Activated CD4-positive, alpha-beta T cell treated with anti-CD3 and anti-CD28 coated beads for 24 hours (primary cell): ENCODE results near the gene ELMO1.

Source experiments
- DNase-seq, 2 donors: peaks; one replicate each; pipeline ENCODE4 v3.0.0-alpha.2; 2020; ENCODE audit warnings: low read depth in 2 of 2

Gene ELMO1

DNA sequence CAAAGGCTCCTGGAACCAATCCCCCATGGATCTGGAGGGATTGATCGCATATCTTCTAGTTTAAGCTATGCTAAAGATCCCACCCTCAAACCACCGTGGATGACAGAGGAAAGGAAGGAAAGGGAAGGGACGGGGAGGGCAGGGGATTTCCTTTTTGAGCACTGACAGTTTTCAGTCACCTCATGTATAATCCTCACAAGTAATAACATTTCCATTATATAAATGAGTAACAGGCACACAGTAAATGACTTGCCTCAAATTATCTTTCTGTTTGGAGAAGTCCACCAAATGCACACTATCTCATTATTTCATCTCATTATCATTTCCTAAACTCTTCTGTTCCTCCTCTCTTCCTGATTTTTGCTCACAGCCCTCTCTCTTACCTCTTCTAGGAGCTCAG is 597.3 kb downstream of the ELMO1 start:
- no peak for DNase-seq

DNA sequence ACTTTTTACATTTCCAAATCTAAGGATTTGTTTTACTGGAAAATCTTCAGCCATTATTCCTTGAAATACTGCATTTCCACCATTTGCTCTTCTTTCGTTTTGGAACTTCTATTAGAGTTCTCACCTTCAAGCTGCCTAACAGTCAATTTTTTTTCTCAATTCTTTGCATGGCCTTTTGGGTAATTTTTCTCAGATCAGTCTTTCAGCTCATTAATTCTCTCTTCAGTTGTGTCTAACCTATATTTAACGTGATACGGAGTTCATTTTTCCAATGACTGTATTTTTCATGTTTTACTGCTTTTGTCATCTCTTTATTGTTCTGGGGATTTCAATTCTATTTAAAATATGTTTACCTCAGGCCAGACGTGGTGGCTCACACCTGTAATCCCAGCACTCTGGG is 600.7 kb downstream of the ELMO1 start:
- no peak for DNase-seq

DNA sequence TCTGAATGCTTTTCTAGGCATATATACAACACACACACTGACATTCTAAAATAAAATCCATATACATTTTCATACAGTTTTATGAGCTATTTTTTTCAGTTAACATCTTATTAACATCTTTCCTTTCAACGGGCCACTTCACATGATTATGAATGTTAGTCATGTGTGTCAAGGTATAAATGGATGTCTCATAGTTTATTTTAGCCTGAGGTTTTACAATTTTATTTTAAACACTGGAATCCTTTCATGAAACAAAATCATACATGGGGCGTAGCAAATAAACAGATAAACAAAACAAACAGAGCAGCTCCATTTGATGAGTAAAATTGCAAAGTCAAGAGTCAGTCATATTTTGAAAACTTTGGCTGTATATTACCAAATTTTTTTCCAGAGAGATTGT is 604.3 kb downstream of the ELMO1 start:
- DNase-seq, result no peak

DNA sequence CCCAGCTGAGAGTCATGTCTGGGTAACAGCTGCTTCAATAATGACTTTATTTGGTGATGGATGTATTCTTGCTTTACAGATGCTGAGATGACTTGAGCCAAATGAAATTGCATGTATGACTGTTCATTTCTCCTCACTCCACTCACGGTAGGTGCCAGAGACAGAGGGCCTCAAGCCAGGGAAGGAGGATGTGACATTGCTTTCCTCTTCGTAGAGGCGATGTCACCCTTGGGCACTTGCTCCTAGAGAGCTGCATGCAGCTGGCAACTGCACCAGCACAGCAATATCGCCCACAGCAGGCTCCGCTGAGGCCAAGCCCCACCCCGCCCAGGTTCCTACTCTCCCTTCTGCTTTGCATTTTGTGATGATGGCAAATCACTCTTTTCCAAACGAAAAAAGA is 607.8 kb downstream of the ELMO1 start:
- no peak for DNase-seq

DNA sequence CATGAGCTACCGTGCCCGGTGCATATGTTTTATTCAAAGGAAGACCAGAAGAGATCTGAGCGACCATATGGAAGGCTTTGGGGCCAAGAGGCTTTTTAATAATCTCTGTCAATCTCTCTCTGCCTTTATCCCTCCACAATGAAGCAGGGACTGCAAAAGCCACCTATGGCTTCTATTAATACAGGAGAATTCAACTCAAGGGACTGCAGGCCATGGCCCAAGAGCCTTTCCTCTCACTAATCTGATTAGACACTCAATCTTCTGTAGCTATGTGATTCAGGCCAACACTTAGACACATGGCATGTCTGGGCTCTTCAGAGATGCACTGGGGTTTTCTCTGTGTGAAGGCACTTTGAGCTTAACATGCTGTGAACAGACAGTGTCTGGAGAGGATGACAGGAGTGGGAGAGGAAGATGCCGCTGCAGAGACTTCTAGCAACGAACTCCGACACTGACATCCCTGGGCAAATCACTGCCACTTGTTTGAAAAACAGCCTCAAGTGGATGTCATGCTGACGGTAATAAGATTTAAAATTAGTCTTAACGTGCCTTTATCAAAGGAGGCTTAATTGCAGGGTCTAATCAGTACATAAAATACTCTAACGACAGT is 609.9 kb downstream of the ELMO1 start:
- no peak for DNase-seq

DNA sequence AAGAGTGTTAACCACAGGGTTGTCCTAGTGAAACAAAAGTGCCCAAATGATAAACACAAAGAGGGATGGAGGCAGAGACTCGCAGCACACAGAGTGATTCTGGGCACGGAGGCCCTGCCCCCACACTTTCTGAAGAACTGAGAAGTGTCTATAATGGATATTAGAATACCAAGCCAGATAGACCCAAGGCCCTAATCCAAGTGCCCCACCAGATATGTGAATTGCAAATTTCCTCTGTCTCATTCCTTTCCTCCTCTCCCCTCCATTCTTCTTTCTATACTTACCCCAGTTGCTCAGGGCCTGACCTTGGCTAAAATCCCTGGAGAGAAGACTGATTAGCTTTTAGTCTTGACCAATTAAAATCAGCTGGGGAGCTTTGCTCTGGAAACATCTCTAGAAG is 617.6 kb downstream of the ELMO1 start:
- no peak for DNase-seq

DNA sequence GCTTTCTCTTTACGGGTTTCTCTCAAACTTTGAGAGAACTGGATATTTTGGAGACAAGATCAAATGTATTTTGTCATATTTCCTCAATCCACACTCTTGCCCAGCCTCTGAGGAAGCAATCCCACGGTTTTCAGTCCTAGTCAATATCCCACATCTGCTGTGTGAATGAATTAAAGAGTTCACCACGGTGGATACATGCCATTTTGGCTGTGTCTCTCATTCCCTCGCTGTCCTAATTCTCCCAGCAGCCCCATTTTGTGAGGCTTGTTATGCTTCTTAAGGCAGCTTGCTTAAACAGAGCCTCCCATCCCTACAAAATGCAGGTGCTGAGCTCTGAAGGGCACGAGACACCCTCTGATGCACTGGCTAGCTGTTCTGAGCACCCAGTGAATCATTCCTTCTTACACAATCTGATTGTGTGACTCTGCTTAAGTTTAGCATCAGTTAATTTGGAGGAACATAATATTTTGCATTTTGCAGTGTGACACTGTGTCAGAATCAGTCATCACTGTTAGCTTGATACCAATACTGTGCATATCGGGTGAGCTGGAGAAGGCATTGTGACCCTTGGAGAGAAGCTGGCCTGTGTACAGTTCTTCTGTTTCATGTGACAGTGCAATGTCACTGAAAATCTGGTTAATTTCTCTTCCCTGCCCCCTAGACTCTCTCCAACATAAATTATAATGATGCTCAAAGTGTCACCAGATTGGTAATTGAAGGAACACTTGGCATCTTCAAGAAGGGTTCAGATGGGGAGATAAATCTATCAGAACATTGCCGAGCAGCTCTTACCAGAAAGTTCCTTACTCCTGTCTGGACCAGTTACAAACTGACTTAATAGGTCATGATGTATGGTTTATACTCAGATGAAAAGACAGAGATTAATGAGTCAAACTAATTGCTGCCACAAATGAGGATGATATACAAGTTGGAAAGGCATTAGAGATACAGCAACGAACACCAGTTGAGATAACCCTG is 620.6 kb downstream of the ELMO1 start:
- no peak for DNase-seq

DNA sequence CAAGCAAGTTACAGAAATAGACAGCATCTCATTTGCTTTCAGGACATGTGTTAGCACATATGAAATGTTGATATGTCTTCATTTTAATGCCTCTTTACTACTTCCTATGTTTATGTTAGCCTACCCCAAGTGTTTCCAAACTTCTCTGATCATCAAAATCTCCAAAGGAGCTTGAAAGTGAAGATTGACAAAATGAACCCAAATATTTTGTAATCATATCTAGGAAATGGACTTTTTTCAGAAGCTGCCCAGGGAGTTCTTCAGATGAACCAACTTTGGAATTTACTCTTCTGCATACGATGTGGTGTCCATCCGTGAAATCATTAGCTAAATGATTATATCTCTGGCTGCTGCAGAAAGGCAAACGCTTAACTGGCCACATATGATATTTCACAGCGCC is 623.2 kb downstream of the ELMO1 start:
- DNase-seq, result no peak

DNA sequence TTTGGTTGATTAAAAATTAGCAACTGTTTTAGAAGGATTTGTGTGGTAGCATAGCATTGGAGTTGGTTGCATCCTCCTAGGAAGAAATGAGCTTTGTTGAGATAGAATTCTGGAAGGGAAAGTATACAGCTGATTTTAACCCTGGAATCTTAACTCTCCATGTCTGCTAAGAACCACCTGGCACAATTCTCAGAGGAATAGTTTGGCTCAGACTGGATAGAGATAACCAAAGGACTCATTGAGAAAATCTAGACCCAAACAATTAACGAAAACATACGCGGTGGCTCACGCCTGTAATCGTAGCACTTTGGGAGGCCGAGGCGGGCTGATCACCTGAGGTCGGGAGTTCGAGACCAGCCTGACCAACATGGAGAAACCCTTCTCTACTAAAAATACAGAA is 625.3 kb downstream of the ELMO1 start:
- no peak for DNase-seq

DNA sequence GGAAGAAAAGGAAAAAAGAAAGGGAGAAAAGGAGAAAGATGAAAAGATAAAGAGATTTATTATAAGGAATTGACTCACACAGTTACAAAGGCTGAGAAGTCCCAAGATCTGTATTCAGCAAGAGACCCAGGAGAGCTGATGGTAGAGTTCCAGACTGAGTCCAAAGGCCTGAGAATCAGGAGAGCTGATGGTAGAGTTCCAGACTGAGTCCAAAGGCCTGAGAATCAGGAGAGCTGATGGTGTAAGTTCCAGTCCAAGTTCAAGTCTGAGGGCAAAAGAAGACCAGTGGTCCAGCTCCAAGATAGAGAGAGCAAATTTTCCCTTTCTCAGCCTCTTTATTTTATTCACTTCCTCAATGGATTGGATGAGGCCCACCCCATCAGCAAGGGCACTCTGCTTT is 627.0 kb downstream of the ELMO1 start:
- DNase-seq, result no peak

DNA sequence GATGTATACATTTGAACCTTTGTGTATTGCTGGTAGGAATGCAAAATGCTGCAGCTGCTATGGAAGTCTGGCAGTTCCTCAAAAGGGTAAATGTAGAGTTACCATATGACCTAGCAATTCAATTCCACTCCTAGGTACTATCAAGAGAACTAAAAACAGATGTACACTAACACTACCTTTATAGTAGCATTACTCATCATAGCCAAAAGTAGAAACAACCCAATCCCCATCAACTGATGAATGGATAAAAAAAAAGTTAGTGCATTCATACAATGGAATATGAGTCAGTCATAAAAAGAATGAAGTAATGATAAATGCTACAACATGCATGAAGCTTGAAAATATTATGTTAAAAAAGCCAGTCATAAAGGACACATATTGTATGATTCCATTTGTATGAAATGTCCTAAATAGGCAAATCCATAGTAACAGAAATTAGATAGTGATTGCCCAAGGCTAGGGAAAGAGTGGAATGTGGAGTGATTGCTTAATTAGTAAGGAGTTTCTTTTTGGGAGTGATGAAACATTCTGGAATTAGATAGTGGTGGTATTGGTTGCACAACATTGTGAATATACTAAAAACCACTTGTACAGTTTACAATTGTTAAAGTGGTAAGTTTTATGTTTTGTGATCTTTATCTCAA is 628.0 kb downstream of the ELMO1 start:
- DNase-seq, result no peak

DNA sequence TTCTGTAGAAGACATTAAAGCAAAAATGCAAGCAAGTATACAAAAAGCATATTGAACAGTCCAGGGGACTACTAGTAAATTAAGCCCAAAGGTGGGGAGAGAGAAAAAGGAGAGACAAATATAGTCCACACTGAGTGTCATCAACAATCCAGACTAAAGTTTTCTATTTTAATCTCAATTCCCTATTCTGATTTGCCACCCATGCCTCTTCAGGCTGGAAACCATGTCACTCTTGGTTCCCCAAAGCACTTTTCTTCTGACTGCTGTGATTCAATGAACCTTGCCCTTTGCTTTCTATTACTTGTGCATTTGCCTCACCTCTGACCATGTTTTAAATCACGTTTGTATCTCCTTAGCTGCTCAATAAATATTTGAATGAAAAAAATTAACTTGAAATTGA is 629.0 kb downstream of the ELMO1 start:
- DNase-seq, result no peak

DNA sequence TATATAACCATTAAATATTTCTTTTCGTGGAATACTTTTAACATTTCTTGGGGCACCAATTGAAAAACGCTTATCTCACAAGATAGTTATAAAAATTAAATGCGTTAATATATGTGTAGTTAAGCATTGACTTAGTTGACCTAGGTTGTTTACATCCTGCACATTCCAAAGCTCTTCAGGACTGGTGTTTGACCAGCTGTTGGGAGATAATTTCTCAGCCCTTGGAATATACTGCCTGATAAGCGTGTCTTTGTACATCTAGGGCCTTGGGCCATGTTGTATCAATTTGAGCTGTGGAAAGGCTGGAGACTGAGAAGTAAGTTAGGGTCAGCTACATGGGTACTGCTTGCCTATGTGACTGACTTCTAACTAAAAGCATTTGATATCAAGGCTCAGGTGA is 634.4 kb downstream of the ELMO1 start:
- no peak for DNase-seq

DNA sequence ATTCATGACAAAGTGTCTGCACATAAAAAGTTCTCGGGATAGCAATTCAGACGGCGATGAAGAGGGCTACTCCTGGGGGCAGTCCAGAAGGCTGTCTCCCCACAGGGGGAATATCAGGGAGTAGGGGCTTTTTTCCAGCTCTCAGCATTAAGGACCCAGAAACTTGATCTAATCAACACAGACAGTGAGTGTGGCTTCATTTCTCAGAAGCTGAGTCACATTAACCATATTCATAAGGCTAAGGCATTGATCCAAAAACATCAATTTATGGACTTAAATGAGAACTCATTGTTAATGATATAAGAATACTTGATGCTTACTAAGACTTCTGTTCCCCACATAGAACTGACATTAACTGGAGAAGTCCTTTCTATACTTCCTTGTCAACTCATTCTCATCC is 636.9 kb downstream of the ELMO1 start:
- DNase-seq, result no peak

DNA sequence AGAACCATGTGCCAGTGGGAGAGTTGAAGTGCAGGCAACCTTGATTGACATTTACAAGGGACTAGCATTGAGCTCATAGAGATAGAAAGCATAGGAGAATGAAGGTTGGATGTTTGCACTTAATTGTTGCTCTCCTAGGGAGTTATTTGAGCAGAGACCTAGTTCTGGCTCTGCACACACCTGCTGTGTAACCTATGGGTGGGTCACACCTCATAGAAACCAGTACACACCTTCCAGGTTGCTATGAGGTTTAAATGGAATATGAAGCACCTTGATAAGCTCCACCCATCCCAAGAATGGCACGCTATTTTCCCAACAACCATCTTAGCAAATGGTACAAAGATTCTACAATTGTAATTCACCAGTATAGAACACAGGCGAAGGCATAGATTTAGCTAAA is 638.2 kb downstream of the ELMO1 start:
- no peak for DNase-seq

DNA sequence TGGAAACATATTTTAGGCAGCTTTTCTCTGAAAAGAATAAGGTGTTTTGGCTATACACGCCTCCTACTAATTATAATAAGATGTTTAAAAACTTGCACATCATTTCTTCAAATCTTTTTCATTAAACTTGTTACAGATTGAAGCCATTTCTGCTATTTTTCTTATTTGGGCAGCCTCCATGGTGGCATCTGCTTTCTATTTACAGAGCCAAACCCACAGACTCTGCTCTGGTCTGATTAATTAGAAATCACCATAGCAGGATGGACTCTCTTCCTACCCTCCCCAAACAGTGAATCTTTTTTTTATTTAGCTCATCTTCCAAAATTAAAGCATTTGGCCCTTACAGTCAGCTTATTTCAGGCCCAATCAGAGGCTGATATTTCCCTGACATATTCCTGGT is 638.6 kb downstream of the ELMO1 start:
- no peak for DNase-seq

DNA sequence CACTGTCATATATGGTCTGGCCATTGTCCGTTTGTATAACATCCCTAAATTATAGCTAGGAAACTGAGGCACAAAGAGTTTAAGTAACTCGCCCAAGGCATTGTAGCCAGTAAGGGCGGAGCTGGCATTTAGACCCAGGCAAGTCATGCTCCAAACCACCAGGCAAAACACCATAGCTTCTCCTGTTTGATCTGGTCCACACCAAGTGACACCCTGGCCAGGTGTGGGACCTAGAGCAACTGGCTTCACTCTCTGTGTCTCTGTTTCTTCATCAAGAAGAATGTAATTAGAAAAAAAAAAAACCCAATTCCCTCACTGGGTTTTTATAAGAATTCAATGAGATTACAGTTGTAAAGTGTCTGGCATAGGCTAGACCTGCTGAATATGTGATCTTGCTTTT is 639.2 kb downstream of the ELMO1 start:
- DNase-seq, result no peak

DNA sequence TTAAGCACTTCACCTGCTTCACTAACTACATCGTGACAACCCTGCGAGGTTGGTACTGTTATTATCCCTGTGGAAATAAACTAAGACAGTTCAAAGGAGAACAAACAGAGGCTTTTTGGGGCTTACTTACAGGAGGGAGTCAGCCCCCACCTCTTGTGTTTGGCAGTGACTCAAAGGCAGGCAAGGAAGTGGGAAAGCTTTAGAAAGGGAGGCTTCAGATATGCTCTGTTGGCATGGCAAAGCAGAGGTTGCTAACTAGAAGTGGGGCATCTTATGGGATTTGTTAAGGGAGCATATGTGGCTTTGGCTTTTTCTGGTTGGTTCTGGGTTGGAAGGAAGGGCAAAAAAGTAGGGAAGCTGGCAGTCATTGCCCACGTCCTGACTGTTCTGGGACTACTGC is 639.6 kb downstream of the ELMO1 start:
- DNase-seq, result no peak

DNA sequence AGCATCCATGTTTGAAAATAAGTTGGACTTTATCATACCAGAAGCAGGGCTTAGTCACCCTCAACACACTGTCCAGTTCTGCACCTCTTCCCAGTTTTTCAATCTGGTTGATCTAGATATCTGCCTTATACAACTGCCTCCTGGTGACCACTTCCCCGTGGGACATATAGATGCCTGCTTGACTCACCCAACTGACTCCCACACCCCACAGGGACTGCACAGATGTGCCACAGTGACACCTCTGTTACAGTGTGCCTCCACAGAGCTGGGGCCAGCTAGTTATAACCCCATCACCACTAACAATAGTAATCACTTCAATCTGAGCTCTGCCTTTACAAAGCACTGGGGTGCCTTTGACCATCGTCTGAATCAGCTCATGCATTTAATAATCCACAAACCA is 641.8 kb downstream of the ELMO1 start:
- no peak for DNase-seq
